Measurements from ENCODE around the gene LINC01488. TPM values are rescaled to one million over a fixed set of nuclear protein-coding genes. Genes with fewer than 3 reads are reported as not detected.

LINC01488 gene
- total and polyA plus RNA-seq, 10 of the 15 experiments (the other 5 are each of a cell fraction or from before 2014, with no cell fraction given): not detected

DNA sequence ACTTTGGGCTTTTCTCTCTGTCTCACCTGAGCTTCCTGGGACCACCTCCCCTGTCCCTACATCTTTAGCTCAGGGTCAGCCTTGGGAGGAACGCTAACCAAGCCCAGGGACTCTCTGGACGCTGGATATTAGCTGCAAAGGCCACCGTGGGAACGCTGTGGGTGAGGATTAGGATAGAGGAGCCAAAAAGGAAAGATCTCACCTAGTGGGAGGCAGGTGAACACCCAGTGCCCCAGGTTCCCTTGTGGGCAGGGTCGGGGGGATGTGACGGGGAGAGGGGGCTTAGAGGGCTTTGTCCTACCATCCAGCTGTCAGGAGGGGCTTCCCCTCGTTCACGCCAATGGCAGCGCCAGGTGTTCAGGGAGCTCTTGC, 50.2 kb downstream of the LINC01488 start (continued):
- TF ChIP-seq, protein P1, sequence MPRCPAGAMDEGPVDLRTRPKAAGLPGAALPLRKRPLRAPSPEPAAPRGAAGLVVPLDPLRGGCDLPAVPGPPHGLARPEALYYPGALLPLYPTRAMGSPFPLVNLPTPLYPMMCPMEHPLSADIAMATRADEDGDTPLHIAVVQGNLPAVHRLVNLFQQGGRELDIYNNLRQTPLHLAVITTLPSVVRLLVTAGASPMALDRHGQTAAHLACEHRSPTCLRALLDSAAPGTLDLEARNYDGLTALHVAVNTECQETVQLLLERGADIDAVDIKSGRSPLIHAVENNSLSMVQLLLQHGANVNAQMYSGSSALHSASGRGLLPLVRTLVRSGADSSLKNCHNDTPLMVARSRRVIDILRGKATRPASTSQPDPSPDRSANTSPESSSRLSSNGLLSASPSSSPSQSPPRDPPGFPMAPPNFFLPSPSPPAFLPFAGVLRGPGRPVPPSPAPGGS (IDR thresholded peaks at IDR 0.05; ENCODE audit: borderline replicate concordance, insufficient read depth, low read depth, low read length, poor library complexity, severe bottlenecking): no peak
- TF ChIP-seq NFXL1 (IDR thresholded peaks at IDR 0.05; ENCODE audit: borderline replicate concordance) (no peak), RAD51 (IDR thresholded peaks at IDR 0.05) (no peak)

DNA sequence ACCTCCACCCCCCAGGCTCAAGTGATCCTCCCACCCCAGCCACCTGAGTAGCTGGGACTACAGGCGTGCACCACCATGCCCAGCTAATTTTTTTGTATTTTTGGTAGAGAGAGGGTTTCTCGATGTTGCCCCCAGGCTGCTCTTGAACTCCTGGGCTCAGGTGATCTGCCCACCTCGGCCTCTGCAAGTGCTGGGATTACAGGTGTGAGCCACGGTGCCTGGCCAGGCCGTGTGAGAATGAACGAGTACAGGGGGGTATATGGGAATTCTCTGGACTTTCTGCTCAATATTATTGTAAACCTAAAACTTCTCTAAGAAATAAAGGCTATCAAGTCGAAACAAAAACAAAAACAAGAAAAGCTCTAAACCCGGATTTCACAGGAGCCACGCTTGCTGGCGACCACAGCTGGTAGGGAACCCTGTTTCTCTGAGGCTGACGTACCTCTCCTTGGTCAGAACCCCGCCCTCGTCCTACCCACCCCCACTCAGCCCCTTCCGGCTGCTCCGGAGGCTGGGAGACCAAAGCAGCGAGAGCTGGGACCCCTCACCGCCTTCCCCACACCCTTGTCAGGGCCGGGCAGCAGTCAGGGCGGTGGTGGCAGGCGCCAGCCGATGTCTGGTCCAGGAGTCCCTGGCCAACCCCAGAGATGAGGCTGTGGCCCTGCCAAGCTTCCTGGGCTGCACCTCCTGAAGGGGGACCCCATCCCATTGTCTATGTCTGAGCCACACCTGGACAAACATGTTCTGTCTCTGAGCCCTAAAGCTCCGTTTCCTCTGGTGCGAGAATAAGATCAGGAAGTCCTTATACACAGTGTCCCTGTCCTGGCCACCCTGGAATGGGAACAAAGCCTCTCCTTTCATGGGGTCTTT, 52.1 kb downstream of the LINC01488 start:
- Histone ChIP-seq H3K27ac (ENCODE audit: control insufficient read depth, insufficient read depth) (no peak overlapping the region), H3K4me1 (ENCODE audit: control insufficient read depth, insufficient read depth, low read length) (peaks cover 6% of the 10 kb centered on the region; the same call in 1 of the 2 replicates), H2AFZ (ENCODE audit: control insufficient read depth, low read depth, low read length) (no peak overlapping the region), H3K9ac (ENCODE audit: control insufficient read depth, insufficient read depth, low read length) (no peak overlapping the region), H3K4me2 (ENCODE audit: control insufficient read depth, insufficient read depth) (no peak overlapping the region), H4K20me1 (ENCODE audit: control insufficient read depth, insufficient read depth) (no peaks in the 10 kb centered on the region), H3K27me3 (replicated peaks in 1 of 2; ENCODE audit: control insufficient read depth in 2 of 2, insufficient read depth in 2 of 2, low read length in 1 of 2) (no peaks in the 10 kb centered on the region), H3K79me2 (ENCODE audit: control insufficient read depth, insufficient read depth, low read length) (no peaks in the 10 kb centered on the region), H3K4me3 (no peak overlapping the region), H3K36me3 (ENCODE audit: control insufficient read depth in 2 of 2, insufficient read depth in 2 of 2, low read length in 1 of 2) (no peaks in the 10 kb centered on the region), H3K9me3 (replicated peaks; ENCODE audit: control insufficient read depth, insufficient read depth, low read length) (no peaks in the 10 kb centered on the region)
- no TSS peak for BruUV-seq (replicated peaks)
- intact Hi-C loops (cut with micrococcal nuclease; ENCODE audit: unreplicated experiment) (no loop called here), in situ Hi-C loops (cut with MboI) (no loop called here)
- RAD21 ChIA-PET (ENCODE audit: unreplicated experiment): no interaction called here
- no peak for DNase-seq (ENCODE audit: low read depth, low spot score)
- POLR2A ChIA-PET: no interaction called here
- SMC1A ChIA-PET (ENCODE audit: uncharacterized antibody, unreplicated experiment): no interaction called here
- no peak for ATAC-seq
- 45% methylated on average over 20 of the region's 23 CpGs for WGBS (ENCODE audit: insufficient coverage, insufficient replicate concordance, low lambda C conversion rate, missing lambda C conversion rate)
- no peak for FAIRE-seq
- CTCF ChIA-PET: no interaction called here
- TF ChIP-seq, protein P2, sequence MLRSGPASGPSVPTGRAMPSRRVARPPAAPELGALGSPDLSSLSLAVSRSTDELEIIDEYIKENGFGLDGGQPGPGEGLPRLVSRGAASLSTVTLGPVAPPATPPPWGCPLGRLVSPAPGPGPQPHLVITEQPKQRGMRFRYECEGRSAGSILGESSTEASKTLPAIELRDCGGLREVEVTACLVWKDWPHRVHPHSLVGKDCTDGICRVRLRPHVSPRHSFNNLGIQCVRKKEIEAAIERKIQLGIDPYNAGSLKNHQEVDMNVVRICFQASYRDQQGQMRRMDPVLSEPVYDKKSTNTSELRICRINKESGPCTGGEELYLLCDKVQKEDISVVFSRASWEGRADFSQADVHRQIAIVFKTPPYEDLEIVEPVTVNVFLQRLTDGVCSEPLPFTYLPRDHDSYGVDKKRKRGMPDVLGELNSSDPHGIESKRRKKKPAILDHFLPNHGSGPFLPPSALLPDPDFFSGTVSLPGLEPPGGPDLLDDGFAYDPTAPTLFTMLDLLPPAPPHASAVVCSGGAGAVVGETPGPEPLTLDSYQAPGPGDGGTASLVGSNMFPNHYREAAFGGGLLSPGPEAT (IDR thresholded peaks at IDR 0.05; ENCODE audit: low read depth): no peak
- TF ChIP-seq, protein P3, sequence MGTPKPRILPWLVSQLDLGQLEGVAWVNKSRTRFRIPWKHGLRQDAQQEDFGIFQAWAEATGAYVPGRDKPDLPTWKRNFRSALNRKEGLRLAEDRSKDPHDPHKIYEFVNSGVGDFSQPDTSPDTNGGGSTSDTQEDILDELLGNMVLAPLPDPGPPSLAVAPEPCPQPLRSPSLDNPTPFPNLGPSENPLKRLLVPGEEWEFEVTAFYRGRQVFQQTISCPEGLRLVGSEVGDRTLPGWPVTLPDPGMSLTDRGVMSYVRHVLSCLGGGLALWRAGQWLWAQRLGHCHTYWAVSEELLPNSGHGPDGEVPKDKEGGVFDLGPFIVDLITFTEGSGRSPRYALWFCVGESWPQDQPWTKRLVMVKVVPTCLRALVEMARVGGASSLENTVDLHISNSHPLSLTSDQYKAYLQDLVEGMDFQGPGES (IDR thresholded peaks at IDR 0.05): no peak
